HUES6 (cell line): ENCODE measurements around the gene CPM.
"Not testable (repeated sequence)": the region's sequence is repeated elsewhere in the genome, so short reads cannot be mapped to it uniquely, and the experiment has no call there.

Experiments
- H3K27ac ChIP-seq: 2 replicates; pipeline ENCODE4 v1.7.0; 2013; ENCODE audit warnings: low read depth, mild to moderate bottlenecking, low read length, inconsistent platforms
- H3K27me3 ChIP-seq: 2 replicates; pipeline ENCODE4 v1.6.1; 2013; ENCODE audit warnings: low read length; ENCODE audit not compliant: control insufficient read depth, insufficient read depth
- H3K36me3 ChIP-seq: 2 replicates; pipeline ENCODE4 v1.6.1; 2013; ENCODE audit warnings: low read length; ENCODE audit not compliant: control insufficient read depth, insufficient read depth
- H3K4me1 ChIP-seq: 2 replicates; pipeline ENCODE4 v1.6.1; 2013; ENCODE audit warnings: low read length; ENCODE audit not compliant: control insufficient read depth, insufficient read depth
- H3K4me3 ChIP-seq: 2 replicates; pipeline ENCODE4 v1.5.1; 2013; ENCODE audit warnings: low read depth, low read length
- H3K9ac ChIP-seq: one replicate; pipeline ENCODE4 v1.6.1; 2013; ENCODE audit warnings: mild to moderate bottlenecking, low read length
- H3K9me3 ChIP-seq: 2 replicates; pipeline ENCODE4 v1.6.1; 2013; ENCODE audit warnings: low read depth, low read length; ENCODE audit not compliant: control insufficient read depth, insufficient read depth

CPM gene

DNA sequence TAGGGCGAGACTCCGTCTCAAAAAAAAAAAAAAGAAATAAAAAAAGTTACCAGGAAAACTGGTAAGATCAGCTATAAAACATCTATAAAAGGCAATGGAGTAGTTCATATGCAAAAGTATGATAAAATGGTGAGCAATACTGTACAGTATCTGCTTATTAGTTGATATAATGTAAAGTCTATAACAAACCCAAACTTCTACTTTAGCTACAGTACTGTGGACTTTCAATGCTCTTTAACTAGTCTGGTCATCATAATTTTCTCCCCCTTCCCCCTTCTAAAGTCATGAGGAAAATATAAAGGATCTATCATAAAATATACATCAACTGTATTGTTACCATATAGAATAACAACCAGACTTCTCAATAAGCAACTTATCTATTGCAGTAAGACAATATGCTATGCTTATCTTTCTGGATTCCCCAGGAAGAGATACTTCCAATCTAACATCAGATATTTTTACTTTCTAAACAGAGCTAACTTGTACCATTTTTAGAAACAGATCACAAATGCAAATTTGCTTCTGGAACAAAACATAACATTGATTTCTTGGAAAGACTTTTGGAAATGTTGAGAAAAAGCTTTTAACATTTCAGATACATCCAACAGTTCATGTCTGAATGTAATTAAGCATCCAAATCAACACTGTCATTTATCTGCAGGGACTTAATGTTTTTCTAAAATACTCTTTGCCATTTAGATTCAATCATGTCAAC lies 81.2 kb downstream of the CPM start:
- H3K27ac ChIP-seq: no peak overlapping the region
- no peaks in the 10 kb centered on the region for H3K9me3 ChIP-seq
- H3K4me3 ChIP-seq: no peak overlapping the region
- no peaks in the 10 kb centered on the region for H3K36me3 ChIP-seq
- H3K9ac ChIP-seq: no peak overlapping the region
- H3K27me3 ChIP-seq: no peaks in the 10 kb centered on the region
- no peaks in the 10 kb centered on the region for H3K4me1 ChIP-seq

DNA sequence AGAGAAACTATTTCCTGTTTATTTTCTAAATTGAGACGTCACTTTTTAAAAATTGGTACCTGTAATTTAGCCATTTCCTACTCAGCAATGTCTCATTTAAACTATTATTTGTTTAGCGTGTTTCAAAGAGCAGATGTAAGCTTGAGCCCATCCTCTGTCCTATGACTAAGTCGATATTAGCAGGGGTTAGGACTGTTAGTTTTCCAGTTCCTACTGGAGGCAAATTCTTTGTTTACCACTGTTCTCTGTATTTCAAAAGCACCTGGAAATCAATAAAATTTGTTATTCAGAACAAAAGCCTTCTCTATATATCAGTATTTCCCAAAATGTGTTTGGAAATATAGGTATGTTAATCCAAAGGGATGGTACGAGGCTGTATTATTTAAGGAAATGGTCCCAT lies 82.6 kb downstream of the CPM start:
- no peak overlapping the region for H3K9ac ChIP-seq
- H3K27ac ChIP-seq: no peak overlapping the region

DNA sequence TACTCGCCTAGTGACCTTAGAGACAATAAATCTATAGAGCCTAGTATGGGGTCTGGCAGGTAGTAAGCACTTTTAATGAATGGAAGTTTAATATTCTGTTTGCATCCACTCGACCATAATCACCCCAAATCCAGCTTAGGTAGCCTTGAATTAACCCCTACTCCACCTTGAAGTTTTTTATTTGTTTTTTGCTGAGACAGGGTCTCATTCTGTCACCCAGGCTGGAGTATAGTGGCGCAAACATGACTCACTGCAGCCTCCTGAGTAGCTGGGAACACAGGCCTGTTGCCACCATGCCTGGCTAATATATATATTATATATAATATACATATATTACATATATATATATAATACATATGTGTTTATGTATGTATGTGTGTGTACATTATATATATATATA lies 86.2 kb downstream of the CPM start:
- H3K36me3 ChIP-seq: peaks cover 11% of the 10 kb centered on the region
- no peak overlapping the region for H3K27ac ChIP-seq
- H3K9ac ChIP-seq: no peak overlapping the region
- H3K4me3 ChIP-seq: no peak overlapping the region
- no peaks in the 10 kb centered on the region for H3K9me3 ChIP-seq
- no peaks in the 10 kb centered on the region for H3K4me1 ChIP-seq
- no peaks in the 10 kb centered on the region for H3K27me3 ChIP-seq

More for the DNA sequence above, 82.6 kb downstream of the CPM start:
- Histone ChIP-seq H3K27me3 (no peaks in the 10 kb centered on the region), H3K4me3 (no peak overlapping the region), H3K4me1 (no peaks in the 10 kb centered on the region), H3K9me3 (no peaks in the 10 kb centered on the region), H3K36me3 (no peaks in the 10 kb centered on the region)

DNA sequence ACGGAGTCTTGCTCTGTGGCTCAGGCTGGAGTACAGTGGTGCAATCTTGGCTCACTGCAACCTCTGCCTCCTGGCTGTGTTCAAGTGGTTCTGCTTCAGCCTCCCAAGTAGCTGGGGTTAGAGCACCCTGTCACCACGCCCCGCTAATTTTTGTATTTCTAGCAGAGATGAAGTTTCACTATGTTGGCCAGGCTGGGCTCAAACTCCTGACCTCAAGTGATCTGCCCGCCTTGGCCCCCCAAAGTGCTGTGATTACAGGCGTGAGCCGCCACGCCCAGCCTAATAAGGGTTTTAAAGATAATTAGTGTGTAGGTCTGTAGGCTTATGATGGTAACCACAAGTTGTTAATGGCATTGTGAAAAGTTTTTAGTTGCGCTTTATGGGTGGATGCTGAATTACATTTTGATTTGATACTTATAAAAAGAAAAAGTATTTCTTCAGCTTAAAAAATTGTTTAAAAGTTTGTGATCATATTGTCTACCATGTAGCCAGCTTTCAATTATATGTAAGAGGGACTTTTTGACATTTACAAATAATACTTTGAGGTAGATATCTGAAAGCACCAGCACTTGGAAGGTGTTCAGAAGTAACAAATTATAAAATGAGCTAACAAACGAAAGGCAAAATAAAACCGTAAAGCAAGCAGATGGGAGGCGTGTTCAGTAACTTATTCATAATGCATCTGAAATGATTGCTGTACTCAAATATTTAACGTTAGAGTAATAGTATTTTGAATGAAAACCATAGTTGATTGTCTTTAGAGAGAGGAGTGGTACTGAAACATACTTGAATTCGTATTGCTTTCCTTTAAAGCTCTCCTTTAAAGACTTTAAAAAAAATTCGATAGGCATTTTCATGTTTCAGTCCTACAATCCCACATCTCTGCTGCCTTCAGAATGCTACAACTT lies 87.9 kb downstream of the CPM start:
- H3K27ac ChIP-seq: no peak overlapping the region
- H3K27me3 ChIP-seq: no peaks in the 10 kb centered on the region
- H3K9ac ChIP-seq: no peak overlapping the region
- H3K36me3 ChIP-seq: peaks cover 29% of the 10 kb centered on the region
- H3K9me3 ChIP-seq: no peaks in the 10 kb centered on the region
- no peaks in the 10 kb centered on the region for H3K4me1 ChIP-seq
- no peak overlapping the region for H3K4me3 ChIP-seq

DNA sequence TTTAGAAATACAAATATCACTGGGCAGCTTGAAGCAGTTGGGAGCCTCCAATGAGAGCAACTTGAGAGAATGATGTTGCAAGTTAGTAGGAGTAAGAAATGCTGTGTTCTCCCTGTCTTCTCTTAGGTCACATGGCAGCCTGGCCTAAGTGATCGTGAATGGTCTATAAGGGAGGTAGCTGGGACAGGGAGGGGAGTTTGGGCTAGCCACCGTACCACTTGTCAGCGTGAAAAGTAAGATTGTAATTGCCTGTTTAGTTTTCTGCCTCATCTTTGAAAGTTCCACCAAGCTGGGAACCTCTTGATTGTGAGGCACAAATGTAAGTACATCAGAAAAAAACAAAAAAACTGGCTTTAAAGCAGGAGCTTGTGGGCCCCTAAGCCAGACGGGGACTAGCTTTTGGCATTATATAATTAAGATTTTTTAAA lies 88.6 kb downstream of the CPM start:
- Histone ChIP-seq H3K27me3 (no peaks in the 10 kb centered on the region), H3K4me3 (no peak overlapping the region), H3K9me3 (no peaks in the 10 kb centered on the region), H3K36me3 (peaks cover 36% of the 10 kb centered on the region), H3K9ac (no peak overlapping the region), H3K27ac (no peak overlapping the region), H3K4me1 (no peaks in the 10 kb centered on the region)

DNA sequence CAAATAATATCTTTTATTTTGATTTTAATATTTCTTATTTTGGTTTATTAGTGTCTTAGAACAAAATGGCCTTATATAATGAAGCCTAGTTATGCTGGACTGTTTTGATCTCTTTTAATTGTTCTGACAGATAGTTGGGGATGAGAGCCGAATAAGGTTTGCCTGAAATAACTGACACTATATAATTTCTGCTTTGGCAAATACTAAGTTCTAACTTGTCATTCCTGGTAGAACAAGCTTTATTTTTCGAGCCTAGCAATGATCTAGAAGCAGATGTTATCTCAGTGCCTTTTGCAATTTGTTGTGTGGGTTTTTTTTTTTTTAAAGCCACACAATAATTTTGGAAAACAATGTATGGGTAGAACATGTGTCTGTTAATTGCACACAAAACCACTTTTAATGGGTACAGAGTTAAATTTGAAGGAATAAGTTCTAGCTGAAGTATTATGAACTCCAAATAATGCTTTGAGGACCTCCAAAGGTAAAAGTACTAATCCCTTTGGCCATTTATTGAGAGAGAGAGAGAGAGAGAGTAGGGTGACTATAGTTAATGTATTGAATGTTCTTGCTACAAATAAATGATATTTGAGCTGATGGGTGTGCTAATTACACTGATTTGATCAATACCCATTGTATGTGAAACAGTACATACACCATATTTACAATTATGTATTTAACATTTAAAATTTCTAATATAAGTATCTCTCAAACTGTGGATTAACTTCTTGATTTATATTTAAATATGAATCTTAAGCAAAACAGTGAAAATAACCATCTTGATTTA lies 90.0 kb downstream of the CPM start:
- Histone ChIP-seq H3K4me3 (no peak overlapping the region), H3K27ac (no peak overlapping the region), H3K9me3 (no peaks in the 10 kb centered on the region), H3K9ac (no peak overlapping the region), H3K4me1 (no peaks in the 10 kb centered on the region), H3K36me3 (peaks cover 49% of the 10 kb centered on the region), H3K27me3 (no peaks in the 10 kb centered on the region)

DNA sequence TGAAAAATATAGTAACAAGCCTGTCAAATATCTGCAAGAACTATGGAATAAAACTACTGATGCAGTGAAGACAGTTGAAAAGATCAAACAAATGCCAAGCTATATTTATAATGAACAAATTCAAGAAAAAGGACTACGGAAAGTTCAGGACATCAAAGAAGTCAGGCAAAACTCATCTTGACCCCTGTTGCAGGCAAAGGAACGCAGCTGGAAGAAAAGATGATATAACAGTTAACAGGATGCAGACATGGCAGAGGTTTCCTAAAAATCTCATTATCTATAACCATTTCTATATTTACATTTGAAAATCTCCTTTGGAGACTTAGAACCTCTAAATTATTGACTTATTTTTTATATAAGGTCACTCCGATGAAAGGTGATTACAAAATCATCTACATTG lies 90.8 kb downstream of the CPM start:
- Histone ChIP-seq H3K9ac (no peak overlapping the region), H3K27me3 (no peaks in the 10 kb centered on the region), H3K4me3 (no peak overlapping the region), H3K27ac (no peak overlapping the region), H3K4me1 (no peaks in the 10 kb centered on the region), H3K9me3 (no peaks in the 10 kb centered on the region), H3K36me3 (peaks cover 57% of the 10 kb centered on the region)

DNA sequence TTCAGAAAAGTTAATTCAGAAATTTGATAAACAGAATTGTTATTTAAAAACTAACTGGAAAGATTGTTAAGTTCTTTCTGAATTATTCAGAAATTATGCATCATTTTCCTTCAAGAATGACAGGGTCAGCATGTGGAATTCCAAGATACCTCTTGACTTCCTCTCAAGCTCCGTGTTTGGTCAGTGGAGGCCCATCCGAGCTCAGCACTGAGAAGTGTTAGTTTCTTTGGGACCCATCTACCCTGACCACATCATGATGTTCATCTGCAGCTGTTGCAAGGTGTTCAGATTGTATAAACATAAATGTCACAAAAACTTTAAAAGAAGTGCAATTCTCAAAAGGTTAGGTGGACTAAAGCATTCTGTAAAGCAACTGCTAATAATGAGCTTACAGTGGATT lies 91.3 kb downstream of the CPM start:
- no peaks in the 10 kb centered on the region for H3K4me1 ChIP-seq
- peaks cover 61% of the 10 kb centered on the region for H3K36me3 ChIP-seq
- no peaks in the 10 kb centered on the region for H3K27me3 ChIP-seq
- H3K4me3 ChIP-seq: no peak overlapping the region
- H3K9me3 ChIP-seq: no peaks in the 10 kb centered on the region
- H3K27ac ChIP-seq: no peak overlapping the region
- no peak overlapping the region for H3K9ac ChIP-seq

DNA sequence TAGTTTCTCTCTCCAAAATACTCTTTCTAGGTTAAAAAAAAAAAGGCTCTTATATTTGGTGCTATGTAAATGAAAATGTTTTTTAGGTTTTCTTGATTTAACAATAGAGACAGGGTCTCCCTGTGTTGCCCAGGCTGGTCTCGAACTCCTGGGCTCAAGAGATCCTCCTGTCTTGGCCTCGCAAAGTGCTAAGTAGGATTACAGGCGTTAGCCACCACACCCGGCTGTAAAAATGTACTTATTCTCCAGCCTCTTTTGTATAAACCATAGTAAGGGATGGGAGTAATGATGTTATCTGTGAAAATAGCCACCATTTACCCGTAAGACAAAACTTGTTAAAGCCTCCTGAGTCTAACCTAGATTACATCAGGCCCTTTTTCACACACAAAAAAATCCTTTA lies 91.8 kb downstream of the CPM start:
- H3K27ac ChIP-seq, H3K27me3 ChIP-seq, H3K4me1 ChIP-seq, H3K4me3 ChIP-seq, H3K9ac ChIP-seq, H3K9me3 ChIP-seq: not testable (repeated sequence)
- peaks cover 66% of the 10 kb centered on the region for H3K36me3 ChIP-seq

DNA sequence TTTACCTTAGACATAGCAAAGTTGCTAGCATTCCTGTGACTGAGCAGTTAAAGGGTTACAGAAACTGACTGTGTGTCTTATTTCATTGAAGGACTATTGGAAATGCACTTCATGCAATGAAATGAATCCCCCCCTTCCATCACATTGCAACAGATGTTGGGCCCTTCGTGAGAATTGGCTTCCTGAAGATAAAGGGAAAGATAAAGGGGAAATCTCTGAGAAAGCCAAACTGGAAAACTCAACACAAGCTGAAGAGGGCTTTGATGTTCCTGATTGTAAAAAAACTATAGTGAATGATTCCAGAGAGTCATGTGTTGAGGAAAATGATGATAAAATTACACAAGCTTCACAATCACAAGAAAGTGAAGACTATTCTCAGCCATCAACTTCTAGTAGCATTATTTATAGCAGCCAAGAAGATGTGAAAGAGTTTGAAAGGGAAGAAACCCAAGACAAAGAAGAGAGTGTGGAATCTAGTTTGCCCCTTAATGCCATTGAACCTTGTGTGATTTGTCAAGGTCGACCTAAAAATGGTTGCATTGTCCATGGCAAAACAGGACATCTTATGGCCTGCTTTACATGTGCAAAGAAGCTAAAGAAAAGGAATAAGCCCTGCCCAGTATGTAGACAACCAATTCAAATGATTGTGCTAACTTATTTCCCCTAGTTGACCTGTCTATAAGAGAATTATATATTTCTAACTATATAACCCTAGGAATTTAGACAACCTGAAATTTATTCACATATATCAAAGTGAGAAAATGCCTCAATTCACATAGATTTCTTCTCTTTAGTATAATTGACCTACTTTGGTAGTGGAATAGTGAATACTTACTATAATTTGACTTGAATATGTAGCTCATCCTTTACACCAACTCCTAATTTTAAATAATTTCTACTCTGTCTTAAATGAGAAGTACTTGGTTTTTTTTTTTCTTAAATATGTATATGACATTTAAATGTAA lies 93.5 kb downstream of the CPM start:
- Histone ChIP-seq H3K27ac (no peak overlapping the region), H3K9me3 (no peaks in the 10 kb centered on the region), H3K4me3 (no peak overlapping the region), H3K9ac (no peak overlapping the region), H3K36me3 (peaks cover 83% of the 10 kb centered on the region), H3K4me1 (peaks cover 5% of the 10 kb centered on the region), H3K27me3 (no peaks in the 10 kb centered on the region)
